Right cardiac atrium (tissue), 5 donors: Measurements from ENCODE around the gene GALNT15. TPM values are rescaled to one million over a fixed set of nuclear protein-coding genes. Genes with fewer than 3 reads are reported as not detected.

Experiments
- ATAC-seq, 2 donors: fragments of 200-7000 bp; cut with Tn5 transposase; one replicate each; pipeline versions ENCODE4 v1.8.0 to v1.9.1; 2020; ENCODE audit warnings: moderate library complexity in 2 of 2, mild to moderate bottlenecking in 1 of 2
- DNase-seq, 3 donors: peaks; one replicate each; pipeline ENCODE4 v3.0.0-alpha.2; 2020
- H3K27ac ChIP-seq: one replicate; pipeline ENCODE4 v1.5.1; 2013; ENCODE audit warnings: mild to moderate bottlenecking, low read length, control low read depth, moderate library complexity
- H3K27me3 ChIP-seq: one replicate; pipeline ENCODE4 v1.6.1; 2013; ENCODE audit not compliant: control insufficient read depth, insufficient read depth
- H3K4me1 ChIP-seq: one replicate; pipeline ENCODE4 v1.6.1; 2013; ENCODE audit warnings: low read length; ENCODE audit not compliant: control insufficient read depth, insufficient read depth
- H3K4me3 ChIP-seq: one replicate; pipeline ENCODE4 v1.5.1; 2013; ENCODE audit warnings: low read length, control low read depth
- H3K9me3 ChIP-seq: one replicate; pipeline ENCODE4 v1.6.1; 2013; ENCODE audit warnings: low read length; ENCODE audit not compliant: control insufficient read depth
- WGBS: extraction: QIAGEN DNeasy Blood & Tissue Kit; methylation state at CpG from one replicate; pipeline ENCODE4 v1.1.7; 2013; 5-methylcytosine and 5-hydroxymethylcytosine counted together
- intact Hi-C, 4 donors: fragments of 100-400 bp; cut with DNase I; formaldehyde crosslinking; loops; one replicate each; pipeline versions ENCODE4 v1.11.0 to v1.14.0; 2022 to 2023
- polyA plus RNA-seq: library from polyadenylated mRNA; stranded (reverse); fragments of 200-250 nt; gene quantifications from one replicate; pipeline ENCODE4 v1.2.3, GENCODE V29; 2013
- total RNA-seq, 4 donors: library from RNA; stranded (reverse); fragmentation: NEBNext Ultra II Directional; extraction: Animal tissue kit (Norgen Biotek cat#: 25700); gene quantifications; one replicate each; pipeline ENCODE4 v1.2.1, GENCODE V29; 2021
- donor health status: healthy with polysubstance abuse.
- donor health status: DM: no; HTN: yes; CAD: no.
- donor health status: DM: no; HTN: no; CAD: no.
- donor health status: DM: no; HTN: yes; CAD: no; lungs with severe emphysema.
- donor health status: DM: yes; HTN: yes; CAD: no.

Gene GALNT15
- total and polyA plus RNA-seq, 5 donors, result 6.2 to 19.3 (median 10.1) TPM

DNA sequence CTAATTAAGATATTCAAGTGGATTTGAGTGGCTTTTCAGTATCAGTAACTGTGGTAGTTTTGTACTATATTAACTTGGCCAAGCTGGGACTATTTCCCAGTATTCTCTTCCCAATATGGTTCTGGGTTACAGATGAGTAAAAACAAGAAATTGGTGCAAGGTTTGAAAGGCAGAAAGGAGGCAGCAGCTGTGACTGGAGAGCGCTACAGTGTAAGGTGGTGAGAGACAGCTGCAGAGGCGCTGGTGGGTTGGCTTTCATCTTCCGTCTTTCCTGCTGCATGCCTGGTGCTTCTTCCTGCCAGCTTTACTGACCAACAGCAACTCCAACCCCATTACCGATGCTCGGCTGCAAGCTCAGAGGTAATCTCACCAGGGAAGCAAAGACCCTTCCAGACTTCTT lies 80.4 kb downstream of the GALNT15 start:
- no peak for DNase-seq
- Histone ChIP-seq H3K27me3 (no peaks in the 10 kb centered on the region), H3K4me3 (no peak overlapping the region), H3K9me3 (no peaks in the 10 kb centered on the region), H3K4me1 (peaks cover 3% of the 10 kb centered on the region), H3K27ac (no peak overlapping the region)
- 73% methylated on average over 5 of the region's 5 CpGs for WGBS
- intact Hi-C loops, result no loop called here
- no peak for ATAC-seq

DNA sequence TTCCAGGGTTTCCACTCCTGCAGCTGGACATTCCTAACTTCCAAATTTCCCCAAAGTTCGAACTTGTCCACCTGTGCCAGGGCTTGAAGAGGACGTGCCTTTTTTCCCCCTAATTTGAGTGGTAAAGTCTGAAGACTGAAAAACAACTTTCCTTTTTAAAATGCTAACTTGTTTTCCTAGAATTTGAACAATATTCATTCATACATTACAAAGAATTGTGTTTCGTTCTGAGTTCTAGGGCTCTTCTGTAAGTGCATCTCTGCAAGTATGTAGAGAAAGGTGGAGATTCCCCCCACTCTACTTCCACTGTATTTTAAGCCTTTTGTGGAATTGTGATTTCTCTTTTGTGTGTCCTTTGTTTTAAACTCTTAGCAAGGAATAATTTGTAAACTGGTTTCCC lies 80.8 kb downstream of the GALNT15 start:
- no peak for ATAC-seq
- Histone ChIP-seq H3K27ac (no peak overlapping the region), H3K27me3 (no peaks in the 10 kb centered on the region), H3K4me3 (no peak overlapping the region), H3K4me1 (peaks cover 3% of the 10 kb centered on the region), H3K9me3 (no peaks in the 10 kb centered on the region)
- intact Hi-C loops, result no loop called here
- no peak for DNase-seq
- WGBS, result 86% methylated on average over 3 of the region's 3 CpGs

DNA sequence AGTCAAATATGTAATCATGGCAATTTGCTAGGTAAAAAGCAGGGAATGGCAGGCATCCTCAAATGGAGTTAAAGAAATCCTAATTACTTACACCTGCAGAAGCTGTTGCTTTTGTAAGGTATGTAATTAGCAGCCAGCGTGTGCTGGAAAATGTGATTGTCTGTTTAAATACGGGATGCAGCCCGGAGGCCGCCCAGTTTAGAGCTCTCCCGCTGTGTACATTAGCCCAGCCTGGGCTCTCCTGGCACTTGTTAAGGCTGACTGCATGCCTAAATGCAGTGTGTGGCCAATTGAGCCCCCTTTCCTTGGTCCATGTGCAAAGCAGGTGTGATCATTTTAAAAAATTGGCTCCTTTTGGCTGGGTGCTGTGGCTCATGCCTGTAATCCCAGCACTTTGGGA lies 81.2 kb downstream of the GALNT15 start:
- no peaks in the 10 kb centered on the region for H3K9me3 ChIP-seq
- ATAC-seq (no peak), DNase-seq (no peak)
- H3K27me3 ChIP-seq, result no peaks in the 10 kb centered on the region
- H3K4me1 ChIP-seq, result peaks cover 3% of the 10 kb centered on the region
- intact Hi-C loops, result no loop called here
- 92% methylated on average over 5 of the region's 5 CpGs for WGBS
- H3K27ac ChIP-seq, result no peak overlapping the region
- H3K4me3 ChIP-seq, result no peak overlapping the region

DNA sequence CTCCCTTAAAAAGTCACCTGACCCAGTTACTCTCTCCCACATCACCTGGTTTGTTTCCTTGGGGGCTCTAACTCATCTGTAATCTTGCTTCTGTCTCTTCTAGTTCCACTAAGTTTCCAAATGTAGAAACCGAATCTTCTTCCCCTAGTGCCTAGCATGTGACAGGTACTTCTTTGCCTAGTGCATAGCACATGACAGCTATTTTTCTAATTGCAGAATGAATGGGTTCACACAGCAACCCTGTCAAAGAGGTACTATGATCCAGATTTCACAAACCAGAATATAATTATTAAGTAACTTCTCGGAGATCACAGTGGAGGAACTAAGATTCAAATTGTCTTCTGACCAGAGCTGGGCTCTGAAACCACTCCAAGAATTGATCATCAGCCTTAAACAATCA lies 82.8 kb downstream of the GALNT15 start:
- DNase-seq, result no peak
- Histone ChIP-seq H3K4me1 (peaks cover 3% of the 10 kb centered on the region), H3K27me3 (no peaks in the 10 kb centered on the region), H3K27ac (no peak overlapping the region), H3K4me3 (no peak overlapping the region), H3K9me3 (no peaks in the 10 kb centered on the region)
- 83% methylated on average over 2 of the region's 2 CpGs for WGBS
- ATAC-seq, result no peak
- intact Hi-C loops, result no loop called here

DNA sequence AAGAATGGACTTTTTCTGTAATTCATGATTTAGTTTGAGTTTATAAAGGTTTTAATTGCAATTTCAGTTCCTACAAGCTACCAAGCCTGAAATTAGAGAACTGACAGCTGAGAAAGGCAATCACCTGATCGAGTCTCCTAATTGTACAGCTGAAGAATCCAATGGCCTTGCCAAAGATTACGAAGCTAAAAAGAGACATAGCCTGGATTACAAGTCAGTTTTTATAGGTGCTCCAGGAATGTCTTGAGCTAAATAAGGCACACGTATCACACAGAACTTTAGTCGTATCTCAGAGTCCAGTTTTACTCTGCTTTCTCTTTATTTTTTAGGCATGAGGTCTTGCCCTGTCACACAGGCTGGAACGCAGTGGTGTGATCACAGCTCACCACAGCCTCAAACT lies 83.7 kb downstream of the GALNT15 start:
- no peaks in the 10 kb centered on the region for H3K4me1 ChIP-seq
- WGBS, result 71% methylated on average over 5 of the region's 5 CpGs
- H3K9me3 ChIP-seq, result no peaks in the 10 kb centered on the region
- ATAC-seq (no peak), DNase-seq (no peak)
- H3K27me3 ChIP-seq, result no peaks in the 10 kb centered on the region
- H3K27ac ChIP-seq, result no peak overlapping the region
- H3K4me3 ChIP-seq, result no peak overlapping the region
- intact Hi-C loops, result no loop called here

DNA sequence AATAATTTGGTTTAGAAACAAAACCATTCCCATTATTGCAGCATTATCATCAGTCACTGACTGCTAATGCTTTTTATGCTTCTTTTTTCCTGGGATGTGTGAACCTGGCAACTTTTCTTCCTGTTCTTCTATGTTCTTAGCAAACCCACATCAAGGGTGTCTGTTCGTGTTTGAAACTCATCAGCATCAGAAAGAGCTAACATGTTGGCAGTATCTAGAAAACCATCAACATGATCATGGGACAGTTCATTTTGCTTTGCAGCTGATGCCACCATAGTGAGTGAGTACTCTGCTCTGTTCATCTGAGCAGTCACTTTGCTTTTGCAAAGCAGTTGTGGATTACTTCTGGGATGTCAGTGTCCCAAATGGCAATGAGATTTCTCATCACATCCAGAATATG lies 84.4 kb downstream of the GALNT15 start:
- intact Hi-C loops, result no loop called here

DNA sequence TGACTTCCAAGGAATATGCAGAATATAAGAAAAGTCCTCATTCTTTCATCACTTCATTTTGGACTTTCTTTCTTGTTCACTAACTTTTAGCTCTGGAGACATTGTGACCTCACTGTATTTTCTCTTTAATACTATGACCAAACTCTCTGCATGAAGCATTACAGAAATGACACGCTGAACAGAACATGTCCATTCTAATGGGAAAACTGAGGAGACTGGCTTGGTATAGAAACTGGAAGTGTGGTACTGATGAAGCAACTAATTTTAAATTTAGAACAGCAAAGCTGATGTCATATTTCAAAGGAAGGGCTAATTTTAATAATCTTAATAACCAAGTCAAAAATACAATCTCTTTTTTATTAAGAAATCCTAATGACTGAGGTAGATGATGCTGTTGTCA lies 85.6 kb downstream of the GALNT15 start:
- DNase-seq (no peak), ATAC-seq (no peak)
- H3K9me3 ChIP-seq, result no peaks in the 10 kb centered on the region
- peaks cover 3% of the 10 kb centered on the region for H3K4me1 ChIP-seq
- H3K27ac ChIP-seq, result no peak overlapping the region
- no peak overlapping the region for H3K4me3 ChIP-seq
- H3K27me3 ChIP-seq, result no peaks in the 10 kb centered on the region
- WGBS, result 84% methylated on average over 1 of the region's 1 CpG
- intact Hi-C loops, result no loop called here

More for the DNA sequence above, 84.4 kb downstream of the GALNT15 start:
- 76% methylated on average over 1 of the region's 1 CpG for WGBS
- H3K27me3 ChIP-seq, result no peaks in the 10 kb centered on the region
- no peak overlapping the region for H3K27ac ChIP-seq
- H3K4me1 ChIP-seq, result peaks cover under 1% of the 10 kb centered on the region
- DNase-seq (no peak), ATAC-seq (no peak)
- H3K4me3 ChIP-seq, result no peak overlapping the region
- no peaks in the 10 kb centered on the region for H3K9me3 ChIP-seq

DNA sequence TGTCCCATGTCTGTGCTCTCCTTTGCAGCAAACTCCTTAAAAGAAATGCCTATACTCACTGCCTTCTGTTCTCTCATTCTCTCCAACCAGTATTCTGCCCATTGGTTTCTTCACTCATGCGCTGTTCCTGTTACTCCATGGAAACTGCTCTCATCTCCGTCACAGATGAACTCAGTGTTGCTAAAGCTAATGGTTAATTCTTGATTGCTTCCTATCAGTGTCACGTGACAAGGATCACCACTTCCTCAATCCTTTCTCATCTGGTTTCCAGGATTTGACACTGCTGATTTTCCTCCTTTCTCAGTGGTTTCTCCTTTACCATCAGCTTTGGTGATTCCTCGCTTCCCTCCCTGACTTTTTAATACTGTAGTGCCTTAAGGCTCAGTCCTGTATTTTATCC lies 87.7 kb downstream of the GALNT15 start:
- WGBS, result 64% methylated on average over 4 of the region's 4 CpGs
- peaks cover 3% of the 10 kb centered on the region for H3K4me1 ChIP-seq
- intact Hi-C loops, result no loop called here
- no peaks in the 10 kb centered on the region for H3K9me3 ChIP-seq
- ATAC-seq (no peak), DNase-seq (no peak)
- H3K27me3 ChIP-seq, result no peaks in the 10 kb centered on the region
- H3K4me3 ChIP-seq, result no peak overlapping the region
- H3K27ac ChIP-seq, result no peak overlapping the region

DNA sequence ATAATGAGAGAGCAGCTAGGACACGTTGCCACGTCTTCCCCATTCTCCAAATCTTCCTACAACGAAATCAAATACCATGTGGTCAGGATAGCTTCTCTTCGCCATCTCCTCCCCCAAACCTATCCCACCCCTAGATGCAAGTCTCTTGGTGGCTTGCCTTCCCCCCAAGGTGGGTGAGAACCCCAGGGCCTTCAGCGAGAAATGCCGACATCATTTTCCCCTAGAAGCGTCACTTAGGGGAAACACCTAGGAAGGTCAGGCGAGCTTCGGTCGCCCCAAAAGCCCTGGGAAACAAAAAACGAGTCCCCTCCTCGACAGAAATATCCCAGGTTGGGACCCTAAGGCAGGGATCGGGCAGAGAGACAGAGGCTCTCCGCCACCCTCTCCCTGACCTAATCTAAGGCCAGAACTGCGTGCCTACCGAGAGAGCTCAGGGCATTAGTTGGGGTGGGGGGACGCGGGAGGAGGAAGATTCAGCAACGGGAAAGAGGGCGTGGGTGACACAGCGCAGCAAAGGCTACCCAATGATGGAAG lies 89.8 kb downstream of the GALNT15 start:
- ATAC-seq (no peak), DNase-seq (no peak)
- peaks cover 3% of the 10 kb centered on the region for H3K4me1 ChIP-seq
- no peaks in the 10 kb centered on the region for H3K27me3 ChIP-seq
- H3K4me3 ChIP-seq, result peak overlapping the region; percentile 84
- no peaks in the 10 kb centered on the region for H3K9me3 ChIP-seq
- WGBS, result under 1% methylated on average over 21 of the region's 21 CpGs
- peak overlapping the region; percentile 63 for H3K27ac ChIP-seq
- intact Hi-C loops, result no loop called here

DNA sequence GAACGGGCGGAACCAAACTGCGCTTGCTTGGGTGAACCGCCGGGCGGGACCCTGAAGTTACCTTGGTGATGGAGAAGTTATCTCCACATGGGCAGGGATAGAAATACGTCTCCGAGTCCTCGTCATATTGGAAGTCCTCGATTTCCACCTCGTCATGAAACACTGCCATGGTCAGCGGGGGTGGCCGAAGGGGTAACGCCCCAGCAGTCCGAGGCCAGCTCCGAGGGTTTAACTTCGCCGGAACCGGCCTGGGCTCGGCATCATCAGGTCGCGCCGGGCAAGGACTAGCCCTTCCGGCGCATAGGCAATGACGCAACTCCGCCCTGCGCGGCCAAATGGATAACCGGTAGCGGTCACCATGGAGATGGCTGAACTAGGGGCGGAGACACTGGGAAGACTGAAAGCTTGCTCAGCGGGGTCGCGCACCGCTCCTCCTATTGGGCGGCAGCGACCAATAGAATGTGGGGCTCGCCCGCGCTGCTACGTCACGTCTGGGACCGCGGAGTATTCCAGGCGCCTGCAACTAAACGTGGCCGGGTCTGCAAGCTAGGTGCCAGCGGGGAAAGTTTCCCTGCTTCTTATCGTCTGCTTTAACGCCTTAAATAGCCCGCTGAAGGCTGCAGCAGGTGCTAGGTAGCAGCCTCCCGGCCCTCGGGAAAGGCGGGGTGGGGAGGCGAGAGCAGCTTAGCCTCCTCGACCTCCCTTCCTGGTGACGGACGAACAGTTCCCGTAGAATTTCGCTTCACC lies 90.4 kb downstream of the GALNT15 start, which contains the start of the genes DPH3 and OXNAD1:
Gene DPH3, minus strand, starts transcription at position 236 of the 747 bp plus-strand sequence. Its CDS starts 67 bp downstream, at position 169.
Gene OXNAD1, plus strand, starts transcription at position 505 of the 747 bp plus-strand sequence. CDS start 5,741 bp downstream, outside the sequence.
- H3K4me1 ChIP-seq, result peaks cover 3% of the 10 kb centered on the region
- under 1% methylated on average over 61 of the region's 61 CpGs for WGBS
- H3K27me3 ChIP-seq, result no peaks in the 10 kb centered on the region
- intact Hi-C loops, result loop anchor here in 1 of 4 donors (5.0 kb wide), 1 partner anchor 287 kb away; no protein-coding TSS in a partner anchor
- peak within 1 kb of the TSS; percentile 94 for H3K27ac ChIP-seq
- ATAC-seq (peak; percentile 100), DNase-seq (peak; percentile 100)
- H3K9me3 ChIP-seq, result no peaks in the 10 kb centered on the region
- H3K4me3 ChIP-seq, result peak within 1 kb of the TSS; percentile 84

DNA sequence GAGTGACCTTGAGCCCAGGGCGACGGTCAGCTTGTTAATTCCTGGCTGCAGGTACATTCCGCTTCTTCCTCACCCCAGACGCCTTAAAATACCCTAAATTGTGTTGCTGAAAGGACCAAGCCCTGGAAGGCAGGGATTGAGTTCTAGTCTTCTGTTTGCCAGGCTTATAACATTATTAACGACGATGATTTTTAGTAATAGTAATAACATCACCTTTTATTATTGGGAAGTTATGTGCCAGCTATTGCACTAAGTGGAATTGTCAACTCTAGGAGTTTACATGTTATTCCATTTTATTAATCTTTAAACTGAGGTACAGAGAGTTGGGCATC lies 90.9 kb downstream of the GALNT15 start:
- peak overlapping the region; percentile 80 for H3K4me3 ChIP-seq
- H3K9me3 ChIP-seq, result no peaks in the 10 kb centered on the region
- intact Hi-C loops, result loop anchor here in 1 of 4 donors (5.0 kb wide), 1 partner anchor 287 kb away; no protein-coding TSS in a partner anchor
- under 1% methylated on average over 6 of the region's 6 CpGs for WGBS
- no peaks in the 10 kb centered on the region for H3K27me3 ChIP-seq
- no peak for ATAC-seq
- H3K27ac ChIP-seq, result peak overlapping the region; percentile 94
- no peak for DNase-seq
- H3K4me1 ChIP-seq, result peaks cover 3% of the 10 kb centered on the region
